ENCODE measurements around the gene JPH3.
"Not testable (repeated sequence)": the region's sequence is repeated elsewhere in the genome, so short reads cannot be mapped to it uniquely, and the experiment has no call there.

JPH3 gene

GRCh38 chr16:87710887-87711286 is 108.6 kb downstream of the JPH3 start:
- no peak overlapping the region for H3K27ac Mint-ChIP-seq
- peaks cover 13% of the 10 kb centered on the region for H3K36me3 Mint-ChIP-seq (ENCODE audit: low read depth)
- no peak overlapping the region for H3K4me3 Mint-ChIP-seq
- H3K9me3 Mint-ChIP-seq, result no peaks in the 10 kb centered on the region
- H3K4me1 Mint-ChIP-seq (ENCODE audit: low read depth), result peaks cover 9% of the 10 kb centered on the region
- no peaks in the 10 kb centered on the region for H3K27me3 Mint-ChIP-seq (ENCODE audit: low read depth)

- peaks cover 13% of the 10 kb centered on the region for H3K36me3 Mint-ChIP-seq (ENCODE audit: low read depth)
- H3K4me3 Mint-ChIP-seq, result no peak overlapping the region
- H3K9me3 Mint-ChIP-seq, result no peaks in the 10 kb centered on the region
- H3K27me3 Mint-ChIP-seq (ENCODE audit: low read depth), result no peaks in the 10 kb centered on the region
- H3K4me1 Mint-ChIP-seq (ENCODE audit: low read depth), result peaks cover 9% of the 10 kb centered on the region
- no peak overlapping the region for H3K27ac Mint-ChIP-seq
Measured at GRCh38 chr16:87712184-87712762, 110.0 kb downstream of the JPH3 start.

- peak overlapping the region; percentile 74 for H3K27ac Mint-ChIP-seq
- no peaks in the 10 kb centered on the region for H3K9me3 Mint-ChIP-seq
- no peaks in the 10 kb centered on the region for H3K27me3 Mint-ChIP-seq (ENCODE audit: low read depth)
- H3K4me1 Mint-ChIP-seq (ENCODE audit: low read depth), result peaks cover 9% of the 10 kb centered on the region
- no peak overlapping the region for H3K4me3 Mint-ChIP-seq
- H3K36me3 Mint-ChIP-seq (ENCODE audit: low read depth), result peaks cover 9% of the 10 kb centered on the region
Measured at GRCh38 chr16:87713451-87714229, 111.3 kb downstream of the JPH3 start.

- H3K9me3 Mint-ChIP-seq, result no peaks in the 10 kb centered on the region
- peaks cover 14% of the 10 kb centered on the region for H3K36me3 Mint-ChIP-seq (ENCODE audit: low read depth)
- peaks cover 9% of the 10 kb centered on the region for H3K4me1 Mint-ChIP-seq (ENCODE audit: low read depth)
- H3K27ac Mint-ChIP-seq, result no peak overlapping the region
- no peaks in the 10 kb centered on the region for H3K27me3 Mint-ChIP-seq (ENCODE audit: low read depth)
- no peak overlapping the region for H3K4me3 Mint-ChIP-seq
Measured at GRCh38 chr16:87715231-87715630, 112.9 kb downstream of the JPH3 start.

GRCh38 chr16:87715658-87716057 is 113.3 kb downstream of the JPH3 start:
- H3K4me1 Mint-ChIP-seq (ENCODE audit: low read depth), result peaks cover 9% of the 10 kb centered on the region
- H3K36me3 Mint-ChIP-seq (ENCODE audit: low read depth), result peaks cover 14% of the 10 kb centered on the region
- no peak overlapping the region for H3K4me3 Mint-ChIP-seq

GRCh38 chr16:87718831-87719230 is 116.5 kb downstream of the JPH3 start:
- peaks cover 22% of the 10 kb centered on the region for H3K36me3 Mint-ChIP-seq (ENCODE audit: low read depth)
- H3K4me3 Mint-ChIP-seq; H3K27ac Mint-ChIP-seq; H3K27me3 Mint-ChIP-seq (ENCODE audit: low read depth); H3K4me1 Mint-ChIP-seq (ENCODE audit: low read depth); H3K9me3 Mint-ChIP-seq: not testable (repeated sequence)

More at GRCh38 chr16:87715658-87716057, 113.3 kb downstream of the JPH3 start:
- Mint-ChIP-seq H3K27me3 (ENCODE audit: low read depth) (no peaks in the 10 kb centered on the region), H3K9me3 (no peaks in the 10 kb centered on the region), H3K27ac (no peak overlapping the region)

- Mint-ChIP-seq H3K27ac (no peak overlapping the region), H3K36me3 (ENCODE audit: low read depth) (peaks cover 16% of the 10 kb centered on the region), H3K27me3 (ENCODE audit: low read depth) (no peaks in the 10 kb centered on the region), H3K4me1 (ENCODE audit: low read depth) (no peaks in the 10 kb centered on the region), H3K9me3 (no peaks in the 10 kb centered on the region), H3K4me3 (no peak overlapping the region)
Measured at GRCh38 chr16:87720446-87720845, 118.1 kb downstream of the JPH3 start.

GRCh38 chr16:87721622-87722585 is 119.6 kb downstream of the JPH3 start:
- Mint-ChIP-seq H3K9me3 (no peaks in the 10 kb centered on the region), H3K27ac (no peak overlapping the region), H3K27me3 (ENCODE audit: low read depth) (no peaks in the 10 kb centered on the region), H3K36me3 (ENCODE audit: low read depth) (peaks cover 16% of the 10 kb centered on the region), H3K4me3 (no peak overlapping the region), H3K4me1 (ENCODE audit: low read depth) (no peaks in the 10 kb centered on the region)

GRCh38 chr16:87722590-87723225 is 120.4 kb downstream of the JPH3 start:
- Mint-ChIP-seq H3K36me3 (ENCODE audit: low read depth) (peaks cover 21% of the 10 kb centered on the region), H3K4me1 (ENCODE audit: low read depth) (no peaks in the 10 kb centered on the region), H3K4me3 (no peak overlapping the region), H3K27ac (no peak overlapping the region), H3K27me3 (ENCODE audit: low read depth) (no peaks in the 10 kb centered on the region), H3K9me3 (no peaks in the 10 kb centered on the region)

- Mint-ChIP-seq H3K27me3 (ENCODE audit: low read depth) (no peaks in the 10 kb centered on the region), H3K9me3 (no peaks in the 10 kb centered on the region), H3K36me3 (ENCODE audit: low read depth) (peaks cover 19% of the 10 kb centered on the region), H3K4me3 (no peak overlapping the region), H3K27ac (no peak overlapping the region), H3K4me1 (ENCODE audit: low read depth) (no peaks in the 10 kb centered on the region)
Measured at GRCh38 chr16:87723226-87723623, 120.9 kb downstream of the JPH3 start.

GRCh38 chr16:87724490-87725291 is 122.4 kb downstream of the JPH3 start:
- H3K36me3 Mint-ChIP-seq (ENCODE audit: low read depth), result peaks cover 22% of the 10 kb centered on the region
- H3K27me3 Mint-ChIP-seq (ENCODE audit: low read depth), result no peaks in the 10 kb centered on the region
- no peaks in the 10 kb centered on the region for H3K4me1 Mint-ChIP-seq (ENCODE audit: low read depth)
- H3K27ac Mint-ChIP-seq, result no peak overlapping the region
- no peaks in the 10 kb centered on the region for H3K9me3 Mint-ChIP-seq
- no peak overlapping the region for H3K4me3 Mint-ChIP-seq

GRCh38 chr16:87725596-87726235 is 123.4 kb downstream of the JPH3 start:
- no peaks in the 10 kb centered on the region for H3K27me3 Mint-ChIP-seq (ENCODE audit: low read depth)
- H3K9me3 Mint-ChIP-seq, result no peaks in the 10 kb centered on the region
- H3K27ac Mint-ChIP-seq, result no peak overlapping the region
- peaks cover 23% of the 10 kb centered on the region for H3K36me3 Mint-ChIP-seq (ENCODE audit: low read depth)
- no peaks in the 10 kb centered on the region for H3K4me1 Mint-ChIP-seq (ENCODE audit: low read depth)
- H3K4me3 Mint-ChIP-seq, result no peak overlapping the region

GRCh38 chr16:87726577-87726976 is 124.3 kb downstream of the JPH3 start:
- not testable (repeated sequence) for H3K27me3 Mint-ChIP-seq (ENCODE audit: low read depth); H3K27ac Mint-ChIP-seq; H3K9me3 Mint-ChIP-seq; H3K4me3 Mint-ChIP-seq; H3K4me1 Mint-ChIP-seq (ENCODE audit: low read depth)
- H3K36me3 Mint-ChIP-seq (ENCODE audit: low read depth), result peaks cover 26% of the 10 kb centered on the region

Data from T-helper 1 cell treated with Interleukin-12 subunit alpha and Interleukin-12 subunit beta and Interleukin-4 antibody, amounts not matched to agents 30 μg/mL and 1 μg/mL, for 36 hours (primary cell).